Natural killer cell (primary cell): ENCODE data around the gene TMEM181. TPM values are rescaled to one million over a fixed set of nuclear protein-coding genes. Genes with fewer than 3 reads are reported as not detected.

Experiments
- ATAC-seq, 3 donors: fragments of 150-1000 bp in 2 of 3; fragments of 200-7000 bp in 1 of 3; cut with Tn5 transposase; 1 replicate in 1 of 3; 2 replicates in 2 of 3; pipeline ENCODE4 v1.10.0; 2021; ENCODE audit warnings: mild to moderate bottlenecking in 2 of 3, moderate library complexity in 2 of 3
- DNase-seq, 2 donors: peaks; one replicate each; pipeline versions ENCODE4 v3.0.0 to v3.0.0-alpha.2; 2013 to 2021; ENCODE audit warnings: mixed read lengths in 1 of 2
- H3K27ac ChIP-seq: one replicate; pipeline ENCODE4 v1.5.1; 2013; ENCODE audit warnings: mild to moderate bottlenecking, low read length
- H3K27me3 ChIP-seq: one replicate; pipeline ENCODE4 v1.6.1; 2013; ENCODE audit warnings: low read length; ENCODE audit not compliant: control insufficient read depth, insufficient read depth
- H3K36me3 ChIP-seq: one replicate; pipeline ENCODE4 v1.6.1; 2013; ENCODE audit warnings: low read length; ENCODE audit not compliant: control insufficient read depth, insufficient read depth
- H3K4me1 ChIP-seq: one replicate; pipeline ENCODE4 v1.6.1; 2013; ENCODE audit warnings: low read length; ENCODE audit not compliant: control insufficient read depth, insufficient read depth
- H3K4me3 ChIP-seq: one replicate; pipeline ENCODE4 v1.5.1; 2013; ENCODE audit warnings: low read length
- H3K9me3 ChIP-seq: one replicate; pipeline ENCODE4 v1.6.1; 2013; ENCODE audit warnings: low read length; ENCODE audit not compliant: control insufficient read depth, insufficient read depth
- H3K27ac Mint-ChIP-seq, 2 donors: one replicate each; pipeline ENCODE4 v1.8.0; 2022; ENCODE audit warnings: mild to moderate bottlenecking in 2 of 2, mixed read lengths in 2 of 2, moderate library complexity in 1 of 2
- H3K27me3 Mint-ChIP-seq, 2 donors: one replicate each; pipeline ENCODE4 v1.8.0; 2022; ENCODE audit warnings: low read depth in 2 of 2, mixed read lengths in 2 of 2
- H3K36me3 Mint-ChIP-seq: one replicate; pipeline ENCODE4 v1.8.0; 2022; ENCODE audit warnings: mixed read lengths
- H3K4me1 Mint-ChIP-seq, 2 donors: one replicate each; pipeline ENCODE4 v1.8.0; 2022; ENCODE audit warnings: mixed read lengths in 2 of 2
- H3K4me3 Mint-ChIP-seq: one replicate; pipeline ENCODE4 v1.8.0; 2022; ENCODE audit warnings: mild to moderate bottlenecking, moderate library complexity, mixed read lengths
- H3K9me3 Mint-ChIP-seq, 2 donors: one replicate each; pipeline ENCODE4 v1.8.0; 2022; ENCODE audit warnings: mixed read lengths in 2 of 2
- CTCF ChIP-seq: fragments of 200-600 bp; IDR thresholded peaks from one replicate; pipeline ENCODE4 v1.8.0; 2022; ENCODE audit warnings: antibody characterized with exemption
- WGBS: methylation state at CpG from one replicate; pipeline ENCODE4 v1.1.7; 2013; ENCODE audit warnings: missing lambda C conversion rate; ENCODE audit not compliant: insufficient coverage; 5-methylcytosine and 5-hydroxymethylcytosine counted together
- intact Hi-C: fragments of 100-400 bp; cut with micrococcal nuclease; formaldehyde crosslinking; loops from one replicate; pipeline ENCODE4 v1.14.2; 2022
- total RNA-seq, 4 donors: library from RNA; stranded (reverse); fragments of 120-200 nt in 1 of 4; gene quantifications; one replicate each; pipeline versions ENCODE4 v1.2.3 to v1.2.4, GENCODE V29; 2013 to 2022

The TMEM181 gene
- total RNA-seq, 3 donors from 2014 or later (not counting 1 experiment from before 2014, with no cell fraction given): 44.8 to 60.9 (median 45.0) TPM

GRCh38 chr6:158544428-158544827 is 15.5 kb upstream of the TMEM181 start:
- no peak for DNase-seq
- Mint-ChIP-seq H3K4me3 (no peak overlapping the region), H3K27ac (no peak overlapping the region), H3K9me3 (no peaks in the 10 kb centered on the region), H3K4me1 (no peaks in the 10 kb centered on the region), H3K36me3 (no peaks in the 10 kb centered on the region), H3K27me3 (peaks cover 19 to 35% of the 10 kb centered on the region in 2 donors)
- no peaks in the 10 kb centered on the region for H3K4me1 ChIP-seq
- H3K27me3 ChIP-seq: no peaks in the 10 kb centered on the region
- H3K36me3 ChIP-seq: no peaks in the 10 kb centered on the region
- H3K9me3 ChIP-seq: no peaks in the 10 kb centered on the region
- H3K4me3 ChIP-seq: no peak overlapping the region
- no peak for TF ChIP-seq CTCF
- ATAC-seq: no peak
- intact Hi-C loops: no loop called here
- H3K27ac ChIP-seq: no peak overlapping the region
- WGBS: 88% methylated on average over 12 of the region's 12 CpGs

- 84% methylated on average over 30 of the region's 30 CpGs for WGBS
- no peaks in the 10 kb centered on the region for H3K4me1 Mint-ChIP-seq
These were observed 14.6 kb upstream of the TMEM181 start for GRCh38 chr6:158545043-158545966.

GRCh38 chr6:158548418-158549161 is 11.3 kb upstream of the TMEM181 start:
- Histone ChIP-seq H3K36me3 (no peaks in the 10 kb centered on the region), H3K27ac (no peak overlapping the region), H3K4me1 (no peaks in the 10 kb centered on the region), H3K9me3 (no peaks in the 10 kb centered on the region), H3K27me3 (no peaks in the 10 kb centered on the region), H3K4me3 (no peak overlapping the region)
- Mint-ChIP-seq H3K36me3 (no peaks in the 10 kb centered on the region), H3K4me3 (no peak overlapping the region), H3K9me3 (no peaks in the 10 kb centered on the region), H3K27me3 (peaks cover 14 to 18% of the 10 kb centered on the region in 2 donors), H3K4me1 (no peaks in the 10 kb centered on the region), H3K27ac (no peak overlapping the region)
- intact Hi-C loops: no loop called here
- no peak for TF ChIP-seq CTCF
- DNase-seq: no peak
- ATAC-seq: no peak
- 94% methylated on average over 9 of the region's 9 CpGs for WGBS

More at GRCh38 chr6:158545043-158545966, 14.6 kb upstream of the TMEM181 start:
- no peaks in the 10 kb centered on the region for H3K27me3 ChIP-seq
- DNase-seq (no peak), ATAC-seq (no peak)
- Mint-ChIP-seq H3K27ac (no peak overlapping the region), H3K4me3 (no peak overlapping the region), H3K9me3 (no peaks in the 10 kb centered on the region), H3K27me3 (peaks cover 13 to 26% of the 10 kb centered on the region in 2 donors), H3K36me3 (no peaks in the 10 kb centered on the region)
- no peak for TF ChIP-seq CTCF
- no peaks in the 10 kb centered on the region for H3K9me3 ChIP-seq
- no peak overlapping the region for H3K4me3 ChIP-seq
- H3K27ac ChIP-seq: no peak overlapping the region
- no peaks in the 10 kb centered on the region for H3K36me3 ChIP-seq
- H3K4me1 ChIP-seq: no peaks in the 10 kb centered on the region
- intact Hi-C loops: no loop called here
